Putamen (tissue), 1 donor: ENCODE data around the gene OR51I1.

Experiments used
- DNase-seq: peaks from one replicate; pipeline ENCODE4 v3.0.0-alpha.2; 2016; ENCODE audit warnings: low spot score

OR51I1 gene, protein sequence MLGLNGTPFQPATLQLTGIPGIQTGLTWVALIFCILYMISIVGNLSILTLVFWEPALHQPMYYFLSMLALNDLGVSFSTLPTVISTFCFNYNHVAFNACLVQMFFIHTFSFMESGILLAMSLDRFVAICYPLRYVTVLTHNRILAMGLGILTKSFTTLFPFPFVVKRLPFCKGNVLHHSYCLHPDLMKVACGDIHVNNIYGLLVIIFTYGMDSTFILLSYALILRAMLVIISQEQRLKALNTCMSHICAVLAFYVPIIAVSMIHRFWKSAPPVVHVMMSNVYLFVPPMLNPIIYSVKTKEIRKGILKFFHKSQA

GRCh38 chr11:5441414-5441813 lies at the start of gene OR51I1:
OR51I1 (minus strand) TSS chr11:5441514; CDS start chr11:5441514, 0 bp downstream.
- no peak for DNase-seq

DNA sequence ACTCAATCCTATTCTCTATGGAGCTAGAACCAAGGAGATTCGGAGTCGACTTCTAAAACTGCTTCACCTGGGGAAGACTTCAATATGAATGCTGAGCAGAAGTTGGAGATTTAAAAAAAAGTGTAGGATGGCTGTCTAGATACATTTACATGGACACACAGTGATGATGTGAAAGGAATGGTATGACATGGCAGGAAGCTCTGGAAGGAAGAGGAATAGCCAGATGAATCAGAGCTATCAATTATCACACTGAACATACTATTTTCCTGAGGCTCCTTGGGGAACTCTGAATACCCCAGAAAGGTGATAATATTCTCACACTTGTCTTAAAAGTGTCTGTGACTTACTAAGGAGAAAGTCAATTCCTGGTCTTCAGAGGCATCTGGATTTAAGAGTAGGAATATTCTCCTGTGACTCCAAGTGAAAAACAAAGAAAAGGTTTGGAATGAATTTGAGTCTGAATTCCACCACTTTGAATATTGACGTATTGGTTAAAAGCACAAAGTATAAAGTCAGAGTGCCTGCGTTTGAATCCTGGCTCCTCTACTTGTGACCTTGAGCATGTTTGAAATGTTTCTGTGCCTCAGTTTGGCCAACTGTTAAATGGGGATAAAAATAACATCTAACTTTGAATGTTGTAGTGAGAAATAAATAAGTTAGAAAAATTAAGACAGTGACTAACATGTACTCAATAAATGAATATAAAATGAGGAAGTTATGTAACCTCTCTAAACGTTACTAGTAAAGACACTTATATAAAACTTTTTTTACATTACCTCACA lies 48.5 kb upstream of the OR51I1 start:
- DNase-seq, result no peak

- DNase-seq, result no peak
These were observed 47.6 kb upstream of the OR51I1 start for GRCh38 chr11:5488798-5489399.

- DNase-seq, result no peak
These were observed 47.1 kb upstream of the OR51I1 start, which contains the start of gene OR52D1 for GRCh38 chr11:5488385-5488784. OR52D1 (plus strand) TSS chr11:5488685; CDS start chr11:5488707, 22 bp downstream.

- no peak for DNase-seq
These were observed 45.1 kb upstream of the OR51I1 start for GRCh38 chr11:5486421-5486820.

DNA sequence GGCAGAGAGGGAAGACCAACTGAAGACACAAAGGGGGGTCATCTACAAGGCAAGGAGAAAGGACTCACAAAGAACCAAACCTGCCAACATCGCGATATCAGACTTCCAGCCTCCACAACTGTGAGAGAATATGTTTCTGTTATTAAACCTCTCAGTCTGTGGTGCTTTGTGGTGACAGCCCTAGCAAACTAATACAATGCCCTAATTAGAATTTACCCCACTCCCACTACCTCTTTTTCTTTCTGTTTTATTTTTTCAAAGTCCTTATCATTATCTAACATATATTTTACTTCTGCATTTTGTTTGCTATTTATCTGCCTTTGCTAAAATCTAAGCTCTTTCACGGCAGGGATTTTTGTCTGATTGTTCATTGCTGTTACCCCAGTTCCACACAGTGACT lies 44.7 kb upstream of the OR51I1 start:
- DNase-seq, result no peak

DNA sequence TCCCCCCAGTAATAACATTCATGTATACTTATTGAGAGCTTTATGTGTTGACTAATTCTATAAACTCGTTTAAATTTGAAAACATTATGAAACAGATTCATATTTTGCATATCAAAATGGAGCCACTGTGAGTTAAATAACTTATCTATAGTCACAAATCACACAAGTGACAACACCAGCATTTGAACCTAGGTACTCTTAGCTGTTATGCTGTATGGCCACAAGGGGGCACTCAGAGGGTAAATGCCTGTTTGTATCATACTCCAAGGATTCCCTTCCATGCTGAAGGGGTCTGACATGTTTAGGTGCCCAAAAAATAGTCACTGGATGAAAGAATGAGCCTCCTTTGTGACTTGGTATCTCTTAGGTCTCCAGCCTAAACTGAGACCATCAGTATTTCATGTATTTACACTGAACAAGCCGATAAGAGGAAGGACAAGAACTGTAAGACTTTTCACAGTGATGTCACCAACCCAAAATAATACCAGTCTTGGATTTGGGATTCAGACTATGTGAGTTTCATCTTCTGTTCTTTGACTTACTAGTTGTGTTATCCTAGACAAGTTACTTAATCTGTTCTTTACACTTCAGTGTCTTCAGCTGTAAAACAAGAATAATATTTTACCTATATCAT lies 35.0 kb upstream of the OR51I1 start:
- peak; percentile 2 for DNase-seq

DNA sequence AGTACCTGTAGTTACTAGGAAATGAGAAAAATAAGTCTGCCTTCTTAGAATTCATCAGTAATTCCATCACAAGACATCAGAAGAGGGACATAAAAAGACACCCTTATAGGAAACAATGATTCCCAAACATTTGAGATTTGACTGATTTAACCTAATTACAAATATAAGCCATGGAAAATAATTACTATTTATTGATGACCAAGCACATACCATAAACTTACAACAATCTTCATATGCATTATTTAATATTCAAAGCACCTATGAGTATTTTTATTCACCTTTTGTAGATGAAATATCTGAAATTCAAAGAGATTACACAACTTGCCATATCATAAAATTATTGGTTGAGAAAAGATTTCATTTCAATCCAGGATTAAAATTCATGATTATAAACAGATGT lies 32.6 kb upstream of the OR51I1 start:
- no peak for DNase-seq

DNA sequence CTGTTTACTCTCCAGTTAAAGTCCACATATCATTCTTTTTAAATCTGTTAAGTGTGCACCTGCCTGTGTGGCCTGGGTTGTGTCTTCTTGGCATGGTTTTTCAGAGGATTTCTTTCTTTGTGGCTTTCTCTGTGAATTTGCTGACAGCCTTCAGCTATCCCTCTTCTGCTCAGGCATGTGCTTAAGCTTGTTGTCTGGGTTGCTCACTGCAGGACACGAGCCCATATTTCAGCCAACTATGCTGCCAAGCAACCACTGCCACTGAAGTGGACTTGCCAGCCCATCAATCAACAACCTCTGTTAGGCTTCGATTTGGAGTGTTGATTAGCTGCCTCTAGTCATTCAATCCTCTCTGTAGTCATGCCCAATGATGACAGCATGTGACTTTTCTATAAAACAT lies 26.2 kb upstream of the OR51I1 start:
- no peak for DNase-seq

DNA sequence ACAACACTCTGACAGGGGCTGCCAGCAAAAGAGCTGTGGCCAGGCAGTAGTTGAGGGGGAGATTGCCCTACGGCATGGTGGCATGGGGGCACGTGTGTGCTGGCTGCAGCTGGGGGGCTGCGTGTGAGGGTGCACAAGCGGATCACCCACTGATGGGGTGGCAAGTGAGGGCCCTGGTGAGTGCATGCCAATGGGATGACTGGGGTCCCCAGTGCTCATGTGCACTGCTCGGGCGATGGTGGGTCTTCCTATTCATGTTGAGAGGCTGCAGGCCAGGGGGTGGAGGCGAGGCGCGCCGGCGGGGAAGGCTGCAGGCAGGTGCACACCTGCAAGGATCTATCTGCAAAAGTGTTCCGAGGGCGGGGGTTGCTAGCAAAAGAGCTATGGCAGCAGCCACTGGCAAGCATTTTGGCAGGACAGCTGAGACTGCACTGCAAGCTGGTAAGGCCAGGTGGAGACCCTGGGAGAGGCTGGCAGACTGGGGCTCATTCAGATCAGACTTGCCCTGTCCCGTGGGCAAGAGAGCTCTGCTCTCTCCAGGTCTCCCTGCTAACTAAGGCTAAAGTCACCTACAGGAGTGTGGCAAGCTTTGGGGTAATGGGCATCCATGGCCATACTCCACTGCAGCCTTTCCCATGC lies 19.8 kb upstream of the OR51I1 start:
- no peak for DNase-seq

DNA sequence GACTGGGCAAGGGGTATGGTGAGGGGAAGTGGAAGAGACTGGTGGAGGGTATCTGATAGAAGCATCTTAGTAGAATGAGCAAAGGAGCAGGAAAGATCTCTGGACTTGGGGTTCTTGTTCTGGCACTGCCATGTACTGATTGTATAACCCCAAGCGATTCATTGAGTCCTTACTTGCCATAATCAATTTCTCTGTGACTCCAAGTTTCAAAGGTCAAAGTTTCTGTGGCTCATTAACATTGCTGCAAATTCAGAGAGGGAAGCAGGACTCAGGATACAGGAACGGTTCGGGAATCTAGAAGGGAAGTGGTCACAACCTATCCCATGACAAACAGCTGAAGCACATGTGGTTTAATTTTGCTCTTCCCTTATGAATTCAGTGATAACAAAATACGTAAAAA lies 8.1 kb upstream of the OR51I1 start:
- DNase-seq, result no peak

GRCh38 chr11:5449023-5449422 lies 7.7 kb upstream of the OR51I1 start, which contains the start of gene OR51I2:
OR51I2 (plus strand) TSS chr11:5449323; CDS start chr11:5453489, 4,166 bp downstream.
- DNase-seq, result no peak

DNA sequence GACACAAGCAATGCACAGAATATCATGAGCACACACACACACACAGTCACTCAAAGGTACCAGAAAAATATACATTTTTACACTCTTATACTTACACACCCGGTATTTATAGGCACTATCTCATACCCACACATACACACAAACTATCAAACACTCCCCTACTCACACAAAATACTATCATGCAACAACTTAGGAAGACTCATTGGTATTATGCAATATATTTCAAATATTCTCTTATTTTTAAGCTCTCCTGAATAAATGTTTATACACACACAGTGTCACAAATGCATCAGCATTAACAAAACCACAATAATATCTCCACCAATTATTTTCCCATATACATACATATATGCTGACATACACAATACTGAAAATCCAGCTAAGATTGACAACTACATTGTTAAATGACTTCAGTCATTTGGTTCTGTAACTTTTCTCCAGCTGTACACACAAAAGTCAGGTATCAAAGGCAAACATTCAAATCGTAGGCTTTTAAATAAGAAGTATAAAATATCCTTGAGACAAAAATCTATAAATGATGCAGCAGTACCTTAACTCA lies 2.6 kb upstream of the OR51I1 start:
- no peak for DNase-seq

GRCh38 chr11:5423131-5423530 lies 18.2 kb downstream of the OR51I1 start:
- peak; percentile 25 for DNase-seq

DNA sequence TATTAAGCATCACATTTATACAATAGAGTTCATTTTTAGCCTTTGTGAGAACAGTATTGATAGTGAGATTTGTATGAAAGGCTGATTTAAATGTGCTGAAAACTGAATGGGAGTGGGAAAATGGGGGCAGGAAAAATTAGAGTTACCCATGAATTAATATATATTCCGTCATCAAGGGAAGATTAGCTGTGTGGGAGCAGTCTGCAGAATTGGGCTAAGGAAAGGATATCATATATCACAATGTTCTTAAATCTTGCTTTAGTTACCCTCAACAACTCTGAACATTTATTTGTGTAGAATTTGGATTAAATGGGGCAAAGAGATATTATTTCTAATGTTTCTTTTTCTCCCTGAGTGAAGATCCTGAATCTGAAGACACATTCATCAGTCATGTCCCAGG lies 19.5 kb downstream of the OR51I1 start, which contains the start of gene OR51Q1:
TSS of gene OR51Q1 (plus strand) at position 301 of the 400 bp plus-strand sequence. CDS start at position 391, 90 bp downstream.
- peak; percentile 45 for DNase-seq

DNA sequence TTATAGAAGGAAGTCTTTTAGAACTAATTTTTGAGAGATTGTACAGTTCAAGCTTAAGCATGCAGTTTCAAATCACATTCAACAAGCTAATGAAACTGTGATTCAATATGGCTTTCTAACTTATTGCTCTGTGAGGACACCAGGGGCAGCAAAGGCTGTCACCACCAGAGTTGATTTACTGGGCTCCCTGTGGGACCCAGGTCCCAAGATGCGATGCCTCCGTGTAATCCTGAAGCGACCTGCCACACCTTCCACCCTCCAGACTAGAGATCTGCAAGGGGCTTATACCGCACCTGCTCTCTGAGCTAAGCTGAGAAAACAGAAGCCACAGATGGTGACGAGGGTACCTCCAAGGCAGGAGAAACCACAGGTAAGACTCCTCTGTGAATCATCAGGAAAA lies 20.3 kb downstream of the OR51I1 start:
- no peak for DNase-seq

GRCh38 chr11:5405173-5405572 lies 36.1 kb downstream of the OR51I1 start:
- DNase-seq, result no peak

- no peak for DNase-seq
These were observed 42.4 kb downstream of the OR51I1 start for GRCh38 chr11:5398936-5399335.

DNA sequence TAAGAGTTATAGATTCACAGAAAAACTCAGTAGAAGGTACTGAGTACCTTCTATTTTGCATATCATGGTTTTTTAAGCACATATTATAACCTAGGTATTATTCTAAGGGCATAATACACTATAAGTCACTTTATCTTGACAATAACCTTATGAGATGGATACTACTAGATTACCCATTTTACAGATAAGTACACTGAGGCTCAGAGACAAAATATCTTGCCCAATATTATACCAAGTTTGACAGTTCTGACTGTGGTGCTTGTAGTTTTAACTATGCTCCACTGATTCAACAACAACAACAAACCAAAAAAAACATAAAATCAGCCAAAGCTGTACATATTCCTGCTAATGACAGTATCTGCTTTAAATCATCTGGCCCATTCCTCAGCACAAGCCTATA lies 47.2 kb downstream of the OR51I1 start:
- no peak for DNase-seq
